Tibial nerve (tissue), 4 donors: Measurements from ENCODE around the gene STAT6.

Experiments
- CTCF ChIP-seq, 5 experiments: fragments of 200-600 bp in 3 of 5; fragments of 450-650 bp in 2 of 5; sonication (generic) in 3 of 5; IDR thresholded peaks; one replicate each; pipeline ENCODE4 v1.5.1; 2016 to 2019; ENCODE audit warnings: antibody characterized with exemption in 5 of 5, mild to moderate bottlenecking in 3 of 5, moderate library complexity in 2 of 5
- EP300 ChIP-seq, 2 donors: sonication (generic); formaldehyde crosslinking; IDR thresholded peaks; one replicate each; pipeline ENCODE4 v1.6.1; 2017; ENCODE audit warnings: antibody characterized with exemption in 2 of 2, mild to moderate bottlenecking in 1 of 2
- POLR2A ChIP-seq, 2 donors: fragments of 450-650 bp; IDR thresholded peaks; one replicate each; pipeline ENCODE4 v1.6.1; 2017; ENCODE audit warnings: antibody characterized with exemption in 2 of 2, mild to moderate bottlenecking in 2 of 2, moderate library complexity in 2 of 2

GRCh38 chr12:57046947-57047890 lies 63.9 kb downstream of the STAT6 start:
- no peak for TF ChIP-seq CTCF (IDR thresholded peaks at IDR 0.05)
- TF ChIP-seq POLR2A (IDR thresholded peaks at IDR 0.05): no peak
- TF ChIP-seq EP300 (IDR thresholded peaks at IDR 0.05): no peak
